A673 (cell line): ENCODE measurements around the gene FAM83F. TPM values are rescaled to one million over a fixed set of nuclear protein-coding genes. Genes with fewer than 3 reads are reported as not detected.

Source experiments
- BruUV-seq: library from RNA; stranded (reverse); fragments of 400-500 nt; replicated peaks from 2 replicates; lab custom pipeline; 2021; lab: Mats Ljungman, UMichigan
- CTCF ChIA-PET: fragments of 300-600 bp; sonication (Branson Sonifier 250); formaldehyde crosslinking; loops from one replicate; lab custom pipeline; 2022; ENCODE audit warnings: antibody characterized with exemption; lab: Charles Lee
- POLR2A ChIA-PET: fragments of 300-600 bp; sonication (Branson Sonifier 250); formaldehyde crosslinking; loops from one replicate; lab custom pipeline; 2022; ENCODE audit warnings: antibody characterized with exemption; ENCODE audit not compliant: low non-redundant PET; lab: Charles Lee
- DNase-seq: peaks from one replicate; pipeline ENCODE4 v3.0.0-alpha.2; 2015; ENCODE audit warnings: low spot score
- H3K27ac ChIP-seq: fragments of 200-600 bp; sonication (generic); 2 replicates; pipeline ENCODE4 v1.5.1; 2016; ENCODE audit warnings: mixed run types, low read depth, mild to moderate bottlenecking, mixed read lengths, antibody characterized with exemption, low read length; ENCODE audit not compliant: poor library complexity, severe bottlenecking
- H3K27me3 ChIP-seq: fragments of 200-600 bp; sonication (generic); replicated peaks from 2 replicates; pipeline ENCODE4 v1.6.1; 2017; ENCODE audit warnings: mixed run types, low read depth, mild to moderate bottlenecking, mixed read lengths, antibody characterized with exemption, low read length; ENCODE audit not compliant: insufficient read depth, poor library complexity
- H3K36me3 ChIP-seq: fragments of 200-600 bp; sonication (generic); 2 replicates; pipeline ENCODE4 v1.6.1; 2016; ENCODE audit warnings: mixed run types, mild to moderate bottlenecking, mixed read lengths, antibody characterized with exemption, low read length; ENCODE audit not compliant: insufficient read depth, poor library complexity, severe bottlenecking
- H3K4me1 ChIP-seq: fragments of 200-600 bp; sonication (generic); 2 replicates; pipeline ENCODE4 v1.6.1; 2017; ENCODE audit warnings: mixed run types, mild to moderate bottlenecking, mixed read lengths, antibody characterized with exemption, low read length; ENCODE audit not compliant: insufficient read depth, poor library complexity, severe bottlenecking
- H3K4me3 ChIP-seq: fragments of 200-600 bp; sonication (generic); 2 replicates; pipeline ENCODE4 v1.5.1; 2016; ENCODE audit warnings: low read depth, mixed run types, mild to moderate bottlenecking, mixed read lengths, low read length; ENCODE audit not compliant: poor library complexity, severe bottlenecking
- H3K9me3 ChIP-seq: fragments of 200-600 bp; sonication (generic); 2 replicates; pipeline ENCODE4 v1.6.1; 2016; ENCODE audit warnings: mixed run types, low read depth, mild to moderate bottlenecking, mixed read lengths, antibody characterized with exemption, low read length; ENCODE audit not compliant: poor library complexity, severe bottlenecking
- CTCF ChIP-seq: fragments of 300-800, 200-600 bp; sonication (generic); conservative IDR thresholded peaks from 2 replicates; pipeline ENCODE4 v1.5.1; 2017; ENCODE audit warnings: low read depth, mild to moderate bottlenecking, antibody characterized with exemption, low read length, moderate library complexity, mixed read lengths
- EZH2 ChIP-seq: fragments of 200-600 bp; sonication (generic); IDR thresholded peaks from 2 replicates; pipeline ENCODE4 v1.6.1; 2017; ENCODE audit warnings: borderline replicate concordance, low read depth, mild to moderate bottlenecking, mixed read lengths, antibody characterized with exemption, low read length; ENCODE audit not compliant: poor library complexity, severe bottlenecking
- intact Hi-C: fragments of 100-400 bp; cut with micrococcal nuclease; formaldehyde crosslinking; loops from one replicate; pipeline ENCODE4 v1.10.0; 2022; ENCODE audit not compliant: unreplicated experiment
- total RNA-seq: library from RNA; stranded (reverse); gene quantifications from 2 replicates; pipeline ENCODE4 v1.2.3, GENCODE V29; 2021

The FAM83F gene
- total RNA-seq, 1 experiment from 2014 or later: not detected

- Histone ChIP-seq H3K4me3 (no peak overlapping the region), H3K9me3 (no peaks in the 10 kb centered on the region), H3K27me3 (no peaks in the 10 kb centered on the region), H3K36me3 (no peaks in the 10 kb centered on the region), H3K27ac (no peak overlapping the region), H3K4me1 (no peaks in the 10 kb centered on the region)
- TF ChIP-seq CTCF (no peak), EZH2 (no peak)
- no TSS peak for BruUV-seq
- ChIA-PET CTCF (no interaction called here), POLR2A (no interaction called here)
- no peak for DNase-seq
- intact Hi-C loops: no loop called here
Measured at GRCh38 chr22:40071720-40072119, 77.0 kb downstream of the FAM83F start.

- Histone ChIP-seq H3K36me3 (no peaks in the 10 kb centered on the region), H3K4me1 (peaks cover 5% of the 10 kb centered on the region), H3K27me3 (no peaks in the 10 kb centered on the region), H3K9me3 (no peaks in the 10 kb centered on the region), H3K27ac (no peak overlapping the region), H3K4me3 (no peak overlapping the region)
- BruUV-seq: no TSS peak
- no peak for TF ChIP-seq CTCF
- ChIA-PET POLR2A (interaction anchor here (0.6 kb wide), 1 partner anchor 1212 kb away, joined by 3 read pairs; no protein-coding TSS in a partner anchor), CTCF (no interaction called here)
- DNase-seq: no peak
- intact Hi-C loops: no loop called here
Measured at GRCh38 chr22:40076702-40077645, 82.2 kb downstream of the FAM83F start.

GRCh38 chr22:40077646-40078016 lies 82.9 kb downstream of the FAM83F start:
- ChIA-PET POLR2A (no interaction called here), CTCF (no interaction called here)
- H3K4me3 ChIP-seq: no peak overlapping the region
- no TSS peak for BruUV-seq
- H3K27me3 ChIP-seq: peaks cover 5% of the 10 kb centered on the region
- intact Hi-C loops: no loop called here
- DNase-seq: no peak
- H3K36me3 ChIP-seq: no peaks in the 10 kb centered on the region
- TF ChIP-seq CTCF: no peak
- TF ChIP-seq EZH2: no peak
- H3K9me3 ChIP-seq: no peaks in the 10 kb centered on the region
- H3K27ac ChIP-seq: no peak overlapping the region
- H3K4me1 ChIP-seq: peaks cover 5% of the 10 kb centered on the region
